OCI-LY1 (cell line): Measurements from ENCODE around the gene NHLRC4.

ENCODE experiments used
- H2AFZ ChIP-seq: fragments of 200-600 bp; sonication (generic), shearing (Covaris generic); 2 replicates; pipeline ENCODE4 v1.6.0; 2014; ENCODE audit warnings: antibody characterized with exemption, mild to moderate bottlenecking, low read length
- H3F3A ChIP-seq: fragments of 200-600 bp; sonication (generic), shearing (Covaris generic); 2 replicates; pipeline ENCODE4 v1.6.0; 2014; ENCODE audit warnings: mild to moderate bottlenecking, antibody characterized with exemption, low read length, moderate library complexity; ENCODE audit not compliant: insufficient read depth
- H3K27ac ChIP-seq: fragments of 200-600 bp; sonication (generic); 2 replicates; pipeline ENCODE4 v1.5.1; 2014; ENCODE audit warnings: low read length, mixed run types, mild to moderate bottlenecking, low read depth; ENCODE audit not compliant: poor library complexity, severe bottlenecking
- H3K27me3 ChIP-seq: fragments of 200-600 bp; sonication (generic); 2 replicates; pipeline ENCODE4 v1.6.0; 2014; ENCODE audit warnings: antibody characterized with exemption, mild to moderate bottlenecking, low read length, moderate library complexity; ENCODE audit not compliant: insufficient read depth
- H3K36me3 ChIP-seq: fragments of 200-600 bp; sonication (generic); 2 replicates; pipeline ENCODE4 v1.6.1; 2014; ENCODE audit warnings: mild to moderate bottlenecking, antibody characterized with exemption, low read length, moderate library complexity, mixed read lengths; ENCODE audit not compliant: insufficient read depth
- H3K4me1 ChIP-seq: fragments of 200-600 bp; sonication (generic); 2 replicates; pipeline ENCODE4 v1.5.1; 2014; ENCODE audit warnings: mild to moderate bottlenecking, low read length, moderate library complexity; ENCODE audit not compliant: insufficient read depth, severe bottlenecking
- H3K4me2 ChIP-seq: fragments of 200-600 bp; sonication (generic), shearing (Covaris generic); 2 replicates; pipeline ENCODE4 v1.6.1; 2014; ENCODE audit warnings: low read length
- H3K4me3 ChIP-seq: fragments of 200-600 bp; sonication (generic); 2 replicates; pipeline ENCODE4 v1.5.1; 2014; ENCODE audit warnings: low read length, low read depth, mild to moderate bottlenecking, mixed read lengths; ENCODE audit not compliant: poor library complexity, severe bottlenecking
- H3K79me2 ChIP-seq: fragments of 200-600 bp; shearing (Covaris generic); 2 replicates; pipeline ENCODE4 v1.6.1; 2016; ENCODE audit warnings: mixed run types, low read length, mixed read lengths; ENCODE audit not compliant: insufficient read depth
- H3K9ac ChIP-seq: fragments of 200-600 bp; sonication (generic), shearing (Covaris generic); 2 replicates; pipeline ENCODE4 v1.6.1; 2014; ENCODE audit warnings: mild to moderate bottlenecking, low read length, mixed read lengths
- H3K9me2 ChIP-seq: fragments of 200-600 bp; sonication (generic), shearing (Covaris generic); 2 replicates; pipeline ENCODE4 v1.6.1; 2014; ENCODE audit warnings: low read depth, mild to moderate bottlenecking, low read length, mixed read lengths
- H3K9me3 ChIP-seq: fragments of 200-600 bp; shearing (Covaris generic); 2 replicates; pipeline ENCODE4 v1.6.1; 2014; ENCODE audit warnings: low read length, mixed read lengths
- H4K20me1 ChIP-seq: fragments of 200-600 bp; sonication (generic), shearing (Covaris generic); 2 replicates; pipeline ENCODE4 v1.6.0; 2016; ENCODE audit warnings: mild to moderate bottlenecking, low read length; ENCODE audit not compliant: insufficient read depth
- EZH2 ChIP-seq: fragments of 200-600 bp; sonication (generic), shearing (Covaris generic); IDR thresholded peaks from 2 replicates; pipeline ENCODE4 v1.8.0; 2017; ENCODE audit warnings: borderline replicate concordance, mixed run types, mild to moderate bottlenecking, antibody characterized with exemption, low read length, moderate library complexity, mixed read lengths
- TF ChIP-seq, protein P1 (sequence below): fragments of 200-600 bp; sonication (generic), shearing (Covaris generic); IDR thresholded peaks from 2 replicates; pipeline ENCODE4 v1.5.1; 2017; ENCODE audit warnings: mild to moderate bottlenecking, antibody characterized with exemption, low read length, moderate library complexity, mixed read lengths

Gene NHLRC4

DNA sequence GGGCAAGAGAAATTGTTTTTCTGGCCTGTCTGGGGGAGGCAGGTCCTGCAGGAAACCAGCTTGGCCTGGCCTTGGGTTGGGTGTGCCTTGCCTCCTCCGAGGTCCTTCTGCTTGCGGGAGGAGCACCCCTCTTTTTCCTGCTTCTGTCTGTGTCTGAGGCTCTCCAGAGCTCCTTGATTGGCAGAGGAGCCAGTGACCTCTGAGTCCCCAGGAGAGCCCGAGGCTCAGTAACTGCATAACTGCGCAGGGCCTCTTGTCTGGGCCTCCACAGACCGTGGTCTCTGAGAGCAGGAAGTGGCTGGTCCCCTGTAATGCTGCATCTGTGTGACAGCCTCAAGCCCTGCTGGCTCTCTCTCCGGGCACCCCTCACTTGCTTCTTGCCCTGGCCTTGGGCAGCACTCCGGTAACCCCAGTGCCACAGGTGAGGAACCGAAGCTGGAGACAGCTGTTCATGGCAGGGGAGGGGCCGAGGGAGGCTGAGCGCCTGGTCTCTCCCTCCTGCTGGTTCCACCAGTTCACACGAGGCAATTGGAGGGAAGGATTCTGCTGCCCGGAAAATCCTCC is 37.7 kb upstream of the NHLRC4 start:
- no peaks in the 10 kb centered on the region; the same call in 1 of the 2 replicates for H3K36me3 ChIP-seq
- peaks cover 30% of the 10 kb centered on the region for H3K4me1 ChIP-seq
- peak overlapping the region; percentile 93 for H3K9ac ChIP-seq
- H3K27me3 ChIP-seq, result no peaks in the 10 kb centered on the region
- H3K79me2 ChIP-seq, result peaks cover 12% of the 10 kb centered on the region
- H3K4me3 ChIP-seq, result peak overlapping the region; percentile 92
- H3K27ac ChIP-seq, result peak overlapping the region; percentile 0
- no peaks in the 10 kb centered on the region for H4K20me1 ChIP-seq
- H3K9me2 ChIP-seq, result no peaks in the 10 kb centered on the region
- H3K9me3 ChIP-seq, result no peaks in the 10 kb centered on the region
- no peak overlapping the region for H2AFZ ChIP-seq
- TF ChIP-seq, protein P1, sequence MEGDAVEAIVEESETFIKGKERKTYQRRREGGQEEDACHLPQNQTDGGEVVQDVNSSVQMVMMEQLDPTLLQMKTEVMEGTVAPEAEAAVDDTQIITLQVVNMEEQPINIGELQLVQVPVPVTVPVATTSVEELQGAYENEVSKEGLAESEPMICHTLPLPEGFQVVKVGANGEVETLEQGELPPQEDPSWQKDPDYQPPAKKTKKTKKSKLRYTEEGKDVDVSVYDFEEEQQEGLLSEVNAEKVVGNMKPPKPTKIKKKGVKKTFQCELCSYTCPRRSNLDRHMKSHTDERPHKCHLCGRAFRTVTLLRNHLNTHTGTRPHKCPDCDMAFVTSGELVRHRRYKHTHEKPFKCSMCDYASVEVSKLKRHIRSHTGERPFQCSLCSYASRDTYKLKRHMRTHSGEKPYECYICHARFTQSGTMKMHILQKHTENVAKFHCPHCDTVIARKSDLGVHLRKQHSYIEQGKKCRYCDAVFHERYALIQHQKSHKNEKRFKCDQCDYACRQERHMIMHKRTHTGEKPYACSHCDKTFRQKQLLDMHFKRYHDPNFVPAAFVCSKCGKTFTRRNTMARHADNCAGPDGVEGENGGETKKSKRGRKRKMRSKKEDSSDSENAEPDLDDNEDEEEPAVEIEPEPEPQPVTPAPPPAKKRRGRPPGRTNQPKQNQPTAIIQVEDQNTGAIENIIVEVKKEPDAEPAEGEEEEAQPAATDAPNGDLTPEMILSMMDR, result no peak
- no peak for TF ChIP-seq EZH2
- peak overlapping the region; percentile 82 for H3K4me2 ChIP-seq
- no peaks in the 10 kb centered on the region for H3F3A ChIP-seq

DNA sequence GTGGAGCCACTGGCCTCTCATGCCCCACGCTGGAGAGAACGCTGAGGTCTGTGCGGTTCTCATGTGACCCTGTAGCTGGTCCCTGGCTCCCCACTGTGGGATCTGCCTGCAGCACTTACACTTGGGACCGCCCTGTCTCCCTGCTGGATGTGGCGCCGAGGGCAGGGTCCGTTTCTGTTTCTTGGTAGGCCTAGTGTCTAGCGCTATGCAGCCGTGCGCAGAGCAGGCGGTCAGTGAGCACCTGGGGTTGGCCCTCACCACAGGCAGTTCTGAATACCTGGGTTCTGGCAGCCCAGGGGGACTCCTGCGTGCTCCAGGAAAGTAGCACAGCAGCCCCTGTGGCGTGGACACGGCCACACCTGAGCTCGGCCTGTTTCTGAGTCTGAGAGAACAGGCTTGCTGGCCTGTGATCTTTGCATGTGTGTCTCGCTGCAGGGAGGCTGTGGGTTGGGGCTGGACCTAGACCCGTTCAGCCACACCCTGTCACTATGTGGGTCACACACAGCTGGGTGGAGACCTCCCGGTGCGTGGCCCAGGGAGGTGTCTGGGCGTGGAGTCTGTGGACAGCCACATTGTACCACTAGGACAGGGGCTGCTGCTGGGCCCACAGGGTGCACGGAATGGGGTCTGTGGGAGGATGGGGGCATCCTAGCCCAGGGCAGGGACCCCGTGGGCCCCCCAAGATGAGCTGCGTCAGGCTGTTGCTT is 36.5 kb upstream of the NHLRC4 start:
- Histone ChIP-seq H3F3A (no peaks in the 10 kb centered on the region), H3K4me1 (peaks cover 28% of the 10 kb centered on the region), H2AFZ (no peak overlapping the region), H3K27ac (no peak overlapping the region), H3K79me2 (peaks cover 12% of the 10 kb centered on the region), H3K9me3 (no peaks in the 10 kb centered on the region), H3K27me3 (no peaks in the 10 kb centered on the region), H3K9ac (no peak overlapping the region), H3K9me2 (no peaks in the 10 kb centered on the region), H3K36me3 (no peaks in the 10 kb centered on the region; the same call in 1 of the 2 replicates), H3K4me3 (no peak overlapping the region), H3K4me2 (no peak overlapping the region), H4K20me1 (no peaks in the 10 kb centered on the region)
- no peak for TF ChIP-seq EZH2
- TF ChIP-seq, protein P1, result no peak

DNA sequence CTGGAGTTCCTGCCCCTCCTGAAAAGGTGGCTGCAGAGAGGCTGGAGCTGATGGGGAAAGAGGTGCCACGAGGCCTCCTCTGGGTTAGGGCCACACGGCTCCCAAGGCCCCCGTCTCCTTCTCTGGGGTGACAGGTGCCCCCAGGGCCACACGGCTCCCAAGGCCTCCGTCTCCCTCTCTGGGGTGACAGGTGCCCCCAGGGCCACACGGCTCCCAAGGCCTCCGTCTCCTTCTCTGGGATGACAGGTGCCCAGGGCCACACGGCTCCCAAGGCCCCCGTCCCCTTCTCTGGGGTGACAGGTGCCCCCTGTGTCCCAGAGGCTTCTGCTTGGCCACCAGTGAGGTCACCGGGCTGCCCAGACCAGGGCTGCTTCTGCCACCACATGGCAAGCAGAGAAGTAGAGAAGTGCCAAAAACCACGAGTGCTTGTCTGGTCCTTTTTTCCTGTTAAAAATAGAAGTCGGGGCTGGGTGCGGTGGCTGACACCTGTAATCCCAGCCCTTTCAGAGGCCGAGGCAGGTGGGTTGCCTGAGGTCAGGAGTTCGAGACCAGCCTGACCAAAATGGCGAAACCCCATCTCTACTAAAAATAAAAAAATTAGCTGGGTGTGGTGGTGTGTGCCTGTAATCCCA is 35.2 kb upstream of the NHLRC4 start:
- TF ChIP-seq EZH2, result no peak
- TF ChIP-seq, protein P1, result no peak
- no peaks in the 10 kb centered on the region for H3K9me3 ChIP-seq
- H3K4me2 ChIP-seq, result no peak overlapping the region
- H3K9ac ChIP-seq, result no peak overlapping the region
- H3K4me1 ChIP-seq, result peaks cover 15% of the 10 kb centered on the region
- no peaks in the 10 kb centered on the region for H3K27me3 ChIP-seq
- peaks cover 12% of the 10 kb centered on the region for H3K79me2 ChIP-seq
- H3K27ac ChIP-seq, result no peak overlapping the region
- H3K9me2 ChIP-seq, result no peaks in the 10 kb centered on the region
- H3F3A ChIP-seq, result no peaks in the 10 kb centered on the region
- no peak overlapping the region for H2AFZ ChIP-seq
- no peaks in the 10 kb centered on the region; the same call in 1 of the 2 replicates for H3K36me3 ChIP-seq
- H4K20me1 ChIP-seq, result no peaks in the 10 kb centered on the region
- no peak overlapping the region for H3K4me3 ChIP-seq
